ENCODE data around the gene RPS6KA4. TPM values are rescaled to one million over a fixed set of nuclear protein-coding genes. Genes with fewer than 3 reads are reported as not detected.
A peak's percentile ranks its signal among the peaks of the same experiment; 100 is the strongest.

The RPS6KA4 gene
- total and polyA plus RNA-seq, 2 of the 13 experiments (the other 11 are each of a cell fraction or from before 2014, with no cell fraction given) = 8.9 to 14.2 TPM

GRCh38 chr11:64358907-64359711 lies at the start of gene RPS6KA4 (continued):
- TF ChIP-seq ZNF574 (CRISPR knock-in tag; IDR thresholded peaks at IDR 0.05) = peak; percentile 21; the same call in 1 of the 2 replicates
- no peak for TF ChIP-seq SMARCE1 (IDR thresholded peaks at IDR 0.05; ENCODE audit: borderline replicate concordance)
- TF ChIP-seq GLI4 (CRISPR knock-in tag; IDR thresholded peaks at IDR 0.05; ENCODE audit: borderline replicate concordance) = no peak
- no peak for TF ChIP-seq ZBTB14 (CRISPR knock-in tag; IDR thresholded peaks at IDR 0.05)
- no peak for TF ChIP-seq CTCF (CRISPR knock-in tag; IDR thresholded peaks at IDR 0.05)
- TF ChIP-seq SIN3A (IDR thresholded peaks at IDR 0.05; ENCODE audit: borderline replicate concordance, low read depth, low read length) = peak; percentile 60; the same call in 1 of the 2 replicates
- no peak for TF ChIP-seq ZBTB20 (CRISPR knock-in tag; IDR thresholded peaks at IDR 0.05; ENCODE audit: borderline replicate concordance, low read depth)
- TF ChIP-seq, protein P1, sequence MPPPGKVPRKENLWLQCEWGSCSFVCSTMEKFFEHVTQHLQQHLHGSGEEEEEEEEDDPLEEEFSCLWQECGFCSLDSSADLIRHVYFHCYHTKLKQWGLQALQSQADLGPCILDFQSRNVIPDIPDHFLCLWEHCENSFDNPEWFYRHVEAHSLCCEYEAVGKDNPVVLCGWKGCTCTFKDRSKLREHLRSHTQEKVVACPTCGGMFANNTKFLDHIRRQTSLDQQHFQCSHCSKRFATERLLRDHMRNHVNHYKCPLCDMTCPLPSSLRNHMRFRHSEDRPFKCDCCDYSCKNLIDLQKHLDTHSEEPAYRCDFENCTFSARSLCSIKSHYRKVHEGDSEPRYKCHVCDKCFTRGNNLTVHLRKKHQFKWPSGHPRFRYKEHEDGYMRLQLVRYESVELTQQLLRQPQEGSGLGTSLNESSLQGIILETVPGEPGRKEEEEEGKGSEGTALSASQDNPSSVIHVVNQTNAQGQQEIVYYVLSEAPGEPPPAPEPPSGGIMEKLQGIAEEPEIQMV (CRISPR knock-in tag; IDR thresholded peaks at IDR 0.05; ENCODE audit: low read depth) = no peak
- TF ChIP-seq LCORL (IDR thresholded peaks at IDR 0.05) = no peak
- TF ChIP-seq LCORL (CRISPR knock-in tag; IDR thresholded peaks at IDR 0.05) = no peak
- no peak for TF ChIP-seq U2AF1 (optimal IDR thresholded peaks at IDR 0.05; ENCODE audit: low read depth, low read length)
- TF ChIP-seq NKX3-1 (CRISPR knock-in tag; IDR thresholded peaks at IDR 0.05) = no peak
- no peak for TF ChIP-seq TCF7L2 (IDR thresholded peaks at IDR 0.05; ENCODE audit: low read depth, low read length)
- TF ChIP-seq, protein P2, sequence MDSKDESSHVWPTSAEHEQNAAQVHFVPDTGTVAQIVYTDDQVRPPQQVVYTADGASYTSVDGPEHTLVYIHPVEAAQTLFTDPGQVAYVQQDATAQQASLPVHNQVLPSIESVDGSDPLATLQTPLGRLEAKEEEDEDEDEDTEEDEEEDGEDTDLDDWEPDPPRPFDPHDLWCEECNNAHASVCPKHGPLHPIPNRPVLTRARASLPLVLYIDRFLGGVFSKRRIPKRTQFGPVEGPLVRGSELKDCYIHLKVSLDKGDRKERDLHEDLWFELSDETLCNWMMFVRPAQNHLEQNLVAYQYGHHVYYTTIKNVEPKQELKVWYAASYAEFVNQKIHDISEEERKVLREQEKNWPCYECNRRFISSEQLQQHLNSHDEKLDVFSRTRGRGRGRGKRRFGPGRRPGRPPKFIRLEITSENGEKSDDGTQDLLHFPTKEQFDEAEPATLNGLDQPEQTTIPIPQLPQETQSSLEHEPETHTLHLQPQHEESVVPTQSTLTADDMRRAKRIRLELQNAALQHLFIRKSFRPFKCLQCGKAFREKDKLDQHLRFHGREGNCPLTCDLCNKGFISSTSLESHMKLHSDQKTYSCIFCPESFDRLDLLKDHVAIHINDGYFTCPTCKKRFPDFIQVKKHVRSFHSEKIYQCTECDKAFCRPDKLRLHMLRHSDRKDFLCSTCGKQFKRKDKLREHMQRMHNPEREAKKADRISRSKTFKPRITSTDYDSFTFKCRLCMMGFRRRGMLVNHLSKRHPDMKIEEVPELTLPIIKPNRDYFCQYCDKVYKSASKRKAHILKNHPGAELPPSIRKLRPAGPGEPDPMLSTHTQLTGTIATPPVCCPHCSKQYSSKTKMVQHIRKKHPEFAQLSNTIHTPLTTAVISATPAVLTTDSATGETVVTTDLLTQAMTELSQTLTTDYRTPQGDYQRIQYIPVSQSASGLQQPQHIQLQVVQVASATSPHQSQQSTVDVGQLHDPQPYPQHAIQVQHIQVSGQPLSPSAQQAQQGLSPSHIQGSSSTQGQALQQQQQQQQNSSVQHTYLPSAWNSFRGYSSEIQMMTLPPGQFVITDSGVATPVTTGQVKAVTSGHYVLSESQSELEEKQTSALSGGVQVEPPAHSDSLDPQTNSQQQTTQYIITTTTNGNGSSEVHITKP (CRISPR knock-in tag; IDR thresholded peaks at IDR 0.05; ENCODE audit: low read depth) = no peak
- no peak for TF ChIP-seq ZNF333 (CRISPR knock-in tag; IDR thresholded peaks at IDR 0.05; ENCODE audit: borderline replicate concordance)
- 0 out of 2 replicates have a peak, but pooled peaks have one; percentile 12 for TF ChIP-seq KAT7 (CRISPR knock-in tag; IDR thresholded peaks at IDR 0.05; ENCODE audit: borderline replicate concordance)
- no peak for TF ChIP-seq KMT2A (CRISPR knock-in tag; IDR thresholded peaks at IDR 0.05)
- TF ChIP-seq ZFP37 (CRISPR knock-in tag; IDR thresholded peaks at IDR 0.05; ENCODE audit: borderline replicate concordance) = no peak
- no peak for TF ChIP-seq CEBPG (CRISPR knock-in tag; IDR thresholded peaks at IDR 0.05)
